ENCODE data around the gene PCCA. TPM values are rescaled to one million over a fixed set of nuclear protein-coding genes. Genes with fewer than 3 reads are reported as not detected.

Gene PCCA
- total and polyA plus RNA-seq, 2 experiments from 2014 or later = 41.9 to 46.6 TPM

DNA sequence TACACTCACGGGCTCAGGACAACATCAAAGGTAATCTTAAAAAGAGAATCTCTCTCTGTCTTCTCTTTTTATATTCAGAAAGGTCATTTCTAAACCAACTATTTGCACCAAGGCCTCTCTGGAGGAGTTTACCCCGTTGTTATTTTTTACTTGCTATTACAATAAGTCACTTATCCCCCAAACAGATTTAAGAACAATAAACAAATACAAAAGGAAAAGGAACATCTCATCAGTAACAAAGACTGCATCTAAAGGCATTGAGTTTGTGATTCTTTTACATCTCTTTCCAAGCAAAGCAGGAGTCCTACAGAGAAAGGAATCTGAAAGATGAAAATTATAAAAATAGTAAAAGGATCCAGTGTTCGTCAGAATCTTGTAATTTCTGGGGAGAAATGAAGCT is 424.3 kb downstream of the PCCA start (continued):
- TF ChIP-seq, protein P1, sequence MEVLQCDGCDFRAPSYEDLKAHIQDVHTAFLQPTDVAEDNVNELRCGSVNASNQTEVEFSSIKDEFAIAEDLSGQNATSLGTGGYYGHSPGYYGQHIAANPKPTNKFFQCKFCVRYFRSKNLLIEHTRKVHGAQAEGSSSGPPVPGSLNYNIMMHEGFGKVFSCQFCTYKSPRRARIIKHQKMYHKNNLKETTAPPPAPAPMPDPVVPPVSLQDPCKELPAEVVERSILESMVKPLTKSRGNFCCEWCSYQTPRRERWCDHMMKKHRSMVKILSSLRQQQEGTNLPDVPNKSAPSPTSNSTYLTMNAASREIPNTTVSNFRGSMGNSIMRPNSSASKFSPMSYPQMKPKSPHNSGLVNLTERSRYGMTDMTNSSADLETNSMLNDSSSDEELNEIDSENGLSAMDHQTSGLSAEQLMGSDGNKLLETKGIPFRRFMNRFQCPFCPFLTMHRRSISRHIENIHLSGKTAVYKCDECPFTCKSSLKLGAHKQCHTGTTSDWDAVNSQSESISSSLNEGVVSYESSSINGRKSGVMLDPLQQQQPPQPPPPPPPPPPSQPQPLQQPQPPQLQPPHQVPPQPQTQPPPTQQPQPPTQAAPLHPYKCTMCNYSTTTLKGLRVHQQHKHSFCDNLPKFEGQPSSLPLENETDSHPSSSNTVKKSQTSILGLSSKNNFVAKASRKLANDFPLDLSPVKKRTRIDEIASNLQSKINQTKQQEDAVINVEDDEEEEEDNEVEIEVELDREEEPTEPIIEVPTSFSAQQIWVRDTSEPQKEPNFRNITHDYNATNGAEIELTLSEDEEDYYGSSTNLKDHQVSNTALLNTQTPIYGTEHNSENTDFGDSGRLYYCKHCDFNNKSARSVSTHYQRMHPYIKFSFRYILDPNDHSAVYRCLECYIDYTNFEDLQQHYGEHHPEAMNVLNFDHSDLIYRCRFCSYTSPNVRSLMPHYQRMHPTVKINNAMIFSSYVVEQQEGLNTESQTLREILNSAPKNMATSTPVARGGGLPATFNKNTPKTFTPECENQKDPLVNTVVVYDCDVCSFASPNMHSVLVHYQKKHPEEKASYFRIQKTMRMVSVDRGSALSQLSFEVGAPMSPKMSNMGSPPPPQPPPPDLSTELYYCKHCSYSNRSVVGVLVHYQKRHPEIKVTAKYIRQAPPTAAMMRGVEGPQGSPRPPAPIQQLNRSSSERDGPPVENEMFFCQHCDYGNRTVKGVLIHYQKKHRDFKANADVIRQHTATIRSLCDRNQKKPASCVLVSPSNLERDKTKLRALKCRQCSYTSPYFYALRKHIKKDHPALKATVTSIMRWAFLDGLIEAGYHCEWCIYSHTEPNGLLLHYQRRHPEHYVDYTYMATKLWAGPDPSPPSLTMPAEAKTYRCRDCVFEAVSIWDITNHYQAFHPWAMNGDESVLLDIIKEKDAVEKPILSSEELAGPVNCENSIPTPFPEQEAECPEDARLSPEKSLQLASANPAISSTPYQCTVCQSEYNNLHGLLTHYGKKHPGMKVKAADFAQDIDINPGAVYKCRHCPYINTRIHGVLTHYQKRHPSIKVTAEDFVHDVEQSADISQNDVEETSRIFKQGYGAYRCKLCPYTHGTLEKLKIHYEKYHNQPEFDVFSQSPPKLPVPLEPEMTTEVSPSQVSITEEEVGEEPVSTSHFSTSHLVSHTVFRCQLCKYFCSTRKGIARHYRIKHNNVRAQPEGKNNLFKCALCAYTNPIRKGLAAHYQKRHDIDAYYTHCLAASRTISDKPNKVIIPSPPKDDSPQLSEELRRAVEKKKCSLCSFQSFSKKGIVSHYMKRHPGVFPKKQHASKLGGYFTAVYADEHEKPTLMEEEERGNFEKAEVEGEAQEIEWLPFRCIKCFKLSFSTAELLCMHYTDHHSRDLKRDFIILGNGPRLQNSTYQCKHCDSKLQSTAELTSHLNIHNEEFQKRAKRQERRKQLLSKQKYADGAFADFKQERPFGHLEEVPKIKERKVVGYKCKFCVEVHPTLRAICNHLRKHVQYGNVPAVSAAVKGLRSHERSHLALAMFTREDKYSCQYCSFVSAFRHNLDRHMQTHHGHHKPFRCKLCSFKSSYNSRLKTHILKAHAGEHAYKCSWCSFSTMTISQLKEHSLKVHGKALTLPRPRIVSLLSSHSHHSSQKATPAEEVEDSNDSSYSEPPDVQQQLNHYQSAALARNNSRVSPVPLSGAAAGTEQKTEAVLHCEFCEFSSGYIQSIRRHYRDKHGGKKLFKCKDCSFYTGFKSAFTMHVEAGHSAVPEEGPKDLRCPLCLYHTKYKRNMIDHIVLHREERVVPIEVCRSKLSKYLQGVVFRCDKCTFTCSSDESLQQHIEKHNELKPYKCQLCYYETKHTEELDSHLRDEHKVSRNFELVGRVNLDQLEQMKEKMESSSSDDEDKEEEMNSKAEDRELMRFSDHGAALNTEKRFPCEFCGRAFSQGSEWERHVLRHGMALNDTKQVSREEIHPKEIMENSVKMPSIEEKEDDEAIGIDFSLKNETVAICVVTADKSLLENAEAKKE (CRISPR knock-in tag; IDR thresholded peaks at IDR 0.05) = no peak
- TF ChIP-seq CTCF (conservative IDR thresholded peaks at IDR 0.05; ENCODE audit: low read depth in 2 of 2) (no peak), POLR2AphosphoS5 (IDR thresholded peaks at IDR 0.05; ENCODE audit: low read depth) (no peak), EZH2 (IDR thresholded peaks at IDR 0.05; ENCODE audit: low read depth, unreplicated experiment) (no peak), CREB1 (CRISPR knock-in tag; IDR thresholded peaks at IDR 0.05; ENCODE audit: low read depth) (no peak), STAT1 (IDR thresholded peaks at IDR 0.05; ENCODE audit: unreplicated experiment) (no peak), ZNF331 (CRISPR knock-in tag; IDR thresholded peaks at IDR 0.05; ENCODE audit: low read depth) (no peak), EZH2phosphoT487 (IDR thresholded peaks at IDR 0.05; ENCODE audit: unreplicated experiment) (no peak)
- TF ChIP-seq, protein P2, sequence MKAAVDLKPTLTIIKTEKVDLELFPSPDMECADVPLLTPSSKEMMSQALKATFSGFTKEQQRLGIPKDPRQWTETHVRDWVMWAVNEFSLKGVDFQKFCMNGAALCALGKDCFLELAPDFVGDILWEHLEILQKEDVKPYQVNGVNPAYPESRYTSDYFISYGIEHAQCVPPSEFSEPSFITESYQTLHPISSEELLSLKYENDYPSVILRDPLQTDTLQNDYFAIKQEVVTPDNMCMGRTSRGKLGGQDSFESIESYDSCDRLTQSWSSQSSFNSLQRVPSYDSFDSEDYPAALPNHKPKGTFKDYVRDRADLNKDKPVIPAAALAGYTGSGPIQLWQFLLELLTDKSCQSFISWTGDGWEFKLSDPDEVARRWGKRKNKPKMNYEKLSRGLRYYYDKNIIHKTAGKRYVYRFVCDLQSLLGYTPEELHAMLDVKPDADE (IDR thresholded peaks at IDR 0.05) = no peak

Measured in GM23338 (cell line).